Right lobe of liver (tissue), 4 donors: ENCODE results near the gene PPP1R37.

Experiments used
- CTCF ChIP-seq, 4 donors: fragments of 200-600 bp in 3 of 4; fragments of 450-650 bp in 1 of 4; IDR thresholded peaks; one replicate each; pipeline versions ENCODE4 v1.5.1 to v1.8.0; 2016 to 2022; ENCODE audit warnings: antibody characterized with exemption in 4 of 4, mild to moderate bottlenecking in 2 of 4
- POLR2A ChIP-seq: fragments of 450-650 bp; IDR thresholded peaks from one replicate; pipeline ENCODE4 v1.6.1; 2017; ENCODE audit warnings: antibody characterized with exemption, mild to moderate bottlenecking
- donor health status: DM: no; HTN: no; CAD: no.
- donor health status: DM: no; HTN: no; CAD: no.
- donor health status: DM: no; HTN: yes; CAD: no.

DNA sequence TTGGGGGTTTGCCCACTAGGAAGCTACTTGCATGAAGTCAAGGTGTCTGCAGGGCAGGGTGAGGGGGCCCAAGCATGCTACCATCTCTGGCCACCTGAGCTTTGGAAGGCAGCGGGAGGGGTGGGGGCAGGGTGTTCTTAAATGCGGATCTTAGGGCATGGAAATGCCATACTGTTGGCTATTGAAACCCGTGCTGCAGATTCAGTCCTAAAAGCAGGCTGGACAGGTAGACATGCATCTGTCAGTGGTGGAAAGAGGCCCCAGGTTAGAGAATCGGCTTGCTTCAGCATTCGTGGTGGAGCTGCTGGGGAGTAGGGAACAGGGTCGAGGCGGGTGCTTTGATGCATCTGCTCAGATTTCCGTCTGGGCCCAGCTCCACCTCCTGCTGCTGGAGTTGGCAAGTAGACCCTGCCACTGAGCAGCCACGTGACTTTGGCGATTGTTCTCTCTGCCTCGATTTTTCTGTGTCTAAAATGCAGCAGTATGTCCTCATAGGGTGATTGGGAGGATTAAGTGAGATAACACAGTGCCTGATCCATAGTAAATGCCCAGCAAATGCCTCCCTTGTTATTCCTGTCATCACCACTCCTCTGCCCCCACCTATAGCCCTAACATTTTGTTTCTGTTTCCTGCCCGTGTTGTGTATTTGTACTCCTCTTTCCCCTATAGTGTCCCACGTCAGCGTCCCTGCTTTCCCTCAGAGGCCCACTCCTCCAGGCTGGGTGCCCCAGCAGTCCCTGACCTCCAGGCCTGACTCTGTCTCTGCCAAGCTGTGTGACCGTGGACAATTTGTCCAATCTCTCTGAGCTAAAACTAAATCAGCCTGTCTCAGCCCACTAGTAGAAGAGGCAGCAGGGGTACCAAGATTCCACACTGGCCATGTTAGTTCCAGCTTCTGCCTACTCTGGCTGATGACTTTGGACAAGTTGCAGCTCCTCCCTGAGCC is 5.8 kb downstream of the PPP1R37 start:
- no peak for TF ChIP-seq CTCF (IDR thresholded peaks at IDR 0.05)
- TF ChIP-seq POLR2A = no peak
